ENCODE results near the gene CHAF1A. TPM values are rescaled to one million over a fixed set of nuclear protein-coding genes. Genes with fewer than 3 reads are reported as not detected.

The CHAF1A gene
- total and polyA plus RNA-seq, 2 of the 8 experiments (the other 6 are each of a cell fraction or from before 2014, with no cell fraction given): 122 to 147 TPM

- no peak for TF ChIP-seq BACH1 (IDR thresholded peaks at IDR 0.05; ENCODE audit: low read length)
- TF ChIP-seq SAP30 (IDR thresholded peaks at IDR 0.05; ENCODE audit: insufficient read depth, insufficient replicate concordance, low read length): no peak
- TF ChIP-seq RAD21 (IDR thresholded peaks at IDR 0.05 in 1 of 2, conservative IDR thresholded peaks at IDR 0.05 in 1 of 2; ENCODE audit: low read depth in 2 of 2, low read length in 2 of 2): no peak
- no peak for TF ChIP-seq ASH2L (IDR thresholded peaks at IDR 0.05; ENCODE audit: low read length)
- TF ChIP-seq EP300 (IDR thresholded peaks at IDR 0.05; ENCODE audit: borderline replicate concordance in 1 of 2, low read depth in 2 of 2, low read length in 2 of 2): no peak
- TF ChIP-seq TCF12 (IDR thresholded peaks at IDR 0.05; ENCODE audit: low read depth, low read length): no peak
These were observed 34.7 kb upstream of the CHAF1A start (continued) for GRCh38 chr19:4367781-4368127.
